Retinal pigment epithelial cell (primary cell): Measurements from ENCODE around the gene EVI2A.

ENCODE experiments used
- DNase-seq: peaks from one replicate; pipeline ENCODE4 v3.0.0-alpha.2; 2010; ENCODE audit warnings: low read depth
- H3K4me3 ChIP-seq: 2 replicates; pipeline ENCODE4 v1.5.1; 2011; ENCODE audit warnings: mild to moderate bottlenecking, low read length, control low read depth, moderate library complexity
- CTCF ChIP-seq: conservative IDR thresholded peaks from 2 replicates; pipeline ENCODE4 v1.5.1; 2011; ENCODE audit warnings: low read depth, low read length, control low read depth, inconsistent platforms

The EVI2A gene

GRCh38 chr17:31321966-31322365, 544 bp upstream of the EVI2A start:
- H3K4me3 ChIP-seq: no peak overlapping the region
- no peak for DNase-seq
- no peak for TF ChIP-seq CTCF

GRCh38 chr17:31320791-31321190, 631 bp downstream of the EVI2A start:
- DNase-seq: no peak
- H3K4me3 ChIP-seq: no peak overlapping the region
- TF ChIP-seq CTCF: no peak

GRCh38 chr17:31320241-31320640, 1.2 kb downstream of the EVI2A start:
- TF ChIP-seq CTCF: no peak
- no peak for DNase-seq
- no peak overlapping the region for H3K4me3 ChIP-seq

GRCh38 chr17:31318851-31319661, 2.4 kb downstream of the EVI2A start:
- H3K4me3 ChIP-seq: no peak overlapping the region
- no peak for TF ChIP-seq CTCF
- DNase-seq: no peak

- TF ChIP-seq CTCF: no peak
- DNase-seq: no peak
- no peak overlapping the region for H3K4me3 ChIP-seq
These were observed 3.1 kb downstream of the EVI2A start for GRCh38 chr17:31318298-31318801.

- TF ChIP-seq CTCF: no peak
- DNase-seq: no peak
- no peak overlapping the region for H3K4me3 ChIP-seq
These were observed 6.7 kb downstream of the EVI2A start for GRCh38 chr17:31314782-31315100.
